IMR-90 (cell line): ENCODE data around the gene RIMS4.

Experiments
- BHLHE40 ChIP-seq: fragments of 150-350 bp; IDR thresholded peaks from 2 replicates; pipeline ENCODE4 v1.6.1; 2016; ENCODE audit warnings: mild to moderate bottlenecking, low read depth, low read length
- CEBPB ChIP-seq: IDR thresholded peaks from 2 replicates; pipeline ENCODE4 v1.6.1; 2012; ENCODE audit warnings: low read depth, low read length, improper control_type of control experiment
- MAFK ChIP-seq: IDR thresholded peaks from 2 replicates; pipeline ENCODE4 v1.6.1; 2012; ENCODE audit warnings: low read depth, low read length, improper control_type of control experiment
- TF ChIP-seq, protein P1 (sequence below): conservative IDR thresholded peaks from 2 replicates; pipeline ENCODE4 v1.5.1; 2012; ENCODE audit warnings: mild to moderate bottlenecking, low read depth, low read length, improper control_type of control experiment

DNA sequence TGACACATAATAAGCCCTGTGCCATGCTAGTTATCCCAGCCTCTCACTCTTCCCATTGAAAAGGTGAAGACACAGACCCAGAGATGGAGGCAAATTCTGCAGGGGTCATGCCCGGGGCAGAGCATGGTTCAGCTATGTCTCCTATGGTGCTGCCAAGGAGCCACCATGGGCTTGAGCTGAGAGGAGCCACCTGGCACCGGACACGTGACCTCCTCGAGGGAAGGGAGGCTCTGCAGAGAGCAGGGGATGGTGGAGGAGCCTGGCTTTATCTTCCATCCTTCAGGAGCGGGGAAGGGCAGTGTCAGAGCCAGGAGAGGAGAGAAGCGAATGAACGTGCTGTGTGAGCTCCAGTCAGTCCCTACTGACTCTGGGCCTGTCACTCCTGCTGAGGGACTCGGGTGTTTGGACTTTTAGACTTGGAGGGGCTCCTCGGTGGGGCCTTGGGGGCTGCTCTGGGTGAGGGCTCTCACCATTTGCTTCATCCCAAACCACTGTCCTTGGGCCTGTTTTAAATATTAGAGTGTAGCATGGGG lies 106.3 kb downstream of the RIMS4 start:
- TF ChIP-seq, protein P1, sequence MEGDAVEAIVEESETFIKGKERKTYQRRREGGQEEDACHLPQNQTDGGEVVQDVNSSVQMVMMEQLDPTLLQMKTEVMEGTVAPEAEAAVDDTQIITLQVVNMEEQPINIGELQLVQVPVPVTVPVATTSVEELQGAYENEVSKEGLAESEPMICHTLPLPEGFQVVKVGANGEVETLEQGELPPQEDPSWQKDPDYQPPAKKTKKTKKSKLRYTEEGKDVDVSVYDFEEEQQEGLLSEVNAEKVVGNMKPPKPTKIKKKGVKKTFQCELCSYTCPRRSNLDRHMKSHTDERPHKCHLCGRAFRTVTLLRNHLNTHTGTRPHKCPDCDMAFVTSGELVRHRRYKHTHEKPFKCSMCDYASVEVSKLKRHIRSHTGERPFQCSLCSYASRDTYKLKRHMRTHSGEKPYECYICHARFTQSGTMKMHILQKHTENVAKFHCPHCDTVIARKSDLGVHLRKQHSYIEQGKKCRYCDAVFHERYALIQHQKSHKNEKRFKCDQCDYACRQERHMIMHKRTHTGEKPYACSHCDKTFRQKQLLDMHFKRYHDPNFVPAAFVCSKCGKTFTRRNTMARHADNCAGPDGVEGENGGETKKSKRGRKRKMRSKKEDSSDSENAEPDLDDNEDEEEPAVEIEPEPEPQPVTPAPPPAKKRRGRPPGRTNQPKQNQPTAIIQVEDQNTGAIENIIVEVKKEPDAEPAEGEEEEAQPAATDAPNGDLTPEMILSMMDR: no peak
- TF ChIP-seq MAFK (no peak), BHLHE40 (no peak), CEBPB (no peak)
